ENCODE data around the gene CNIH4. TPM values are rescaled to one million over a fixed set of nuclear protein-coding genes. Genes with fewer than 3 reads are reported as not detected.

The CNIH4 gene
- total and polyA plus RNA-seq, 12 donors: 10.0 to 73.0 (median 42.4) TPM

DNA sequence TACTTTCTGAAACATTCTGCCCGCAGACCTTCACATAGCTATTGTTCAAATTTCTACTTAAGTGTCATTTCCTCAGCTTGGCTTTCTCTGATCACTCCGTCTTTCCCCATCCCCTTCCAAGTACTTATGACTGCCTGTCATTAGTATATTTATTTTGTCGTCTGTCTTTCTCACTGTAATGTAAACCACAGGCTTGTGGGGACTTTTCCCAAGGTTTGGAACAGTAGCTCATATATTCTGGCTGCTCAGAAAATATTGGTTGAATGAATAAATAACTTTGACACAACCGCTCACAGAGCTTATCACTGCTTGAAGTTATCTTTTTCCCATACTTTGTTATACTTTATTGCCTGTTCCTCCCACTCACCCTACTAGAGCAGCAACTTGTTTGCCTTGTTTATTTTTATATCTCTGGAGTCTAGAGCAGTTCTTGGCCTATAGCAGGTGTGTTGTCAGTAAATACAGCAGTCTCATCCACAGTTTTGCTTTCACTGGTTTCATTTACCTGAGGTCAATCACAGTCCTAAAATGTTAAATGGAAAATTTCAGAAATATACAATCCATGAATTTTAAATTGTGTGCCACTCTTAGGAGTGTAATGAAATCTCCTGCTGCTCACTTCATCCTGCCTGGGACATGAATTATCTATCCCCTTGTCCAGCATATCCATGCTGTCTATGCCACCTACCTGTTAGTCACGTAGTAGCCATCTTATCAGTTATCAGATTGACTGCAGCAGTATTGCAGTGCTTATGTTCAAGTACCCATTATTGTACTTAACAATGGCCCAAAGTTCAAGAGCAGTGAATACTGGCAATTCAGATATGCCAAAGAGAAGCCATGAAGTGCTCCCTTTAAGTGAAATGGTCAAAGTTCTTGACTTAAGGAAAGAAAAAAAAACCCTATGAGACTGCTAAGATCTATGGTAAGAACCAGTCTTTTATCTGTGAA is 2.4 kb upstream of the CNIH4 start:
- Histone ChIP-seq H3K27ac (no peak overlapping the region), H3K9me3 (replicated peaks in 1 of 3) (no peaks in the 10 kb centered on the region), H3K4me1 (replicated peaks in 1 of 2) (peaks cover 10 to 19% of the 10 kb centered on the region in 2 donors), H3K4me3 (no peak overlapping the region), H3K27me3 (no peaks in the 10 kb centered on the region), H3K36me3 (replicated peaks in 1 of 2) (no peaks in the 10 kb centered on the region)
- WGBS, 4 donors: 74 to 80% (median 76%) methylated on average over 5 of the region's 5 CpGs
- intact Hi-C loops (cut with DNase I): no loop called here
- TF ChIP-seq, protein P1, sequence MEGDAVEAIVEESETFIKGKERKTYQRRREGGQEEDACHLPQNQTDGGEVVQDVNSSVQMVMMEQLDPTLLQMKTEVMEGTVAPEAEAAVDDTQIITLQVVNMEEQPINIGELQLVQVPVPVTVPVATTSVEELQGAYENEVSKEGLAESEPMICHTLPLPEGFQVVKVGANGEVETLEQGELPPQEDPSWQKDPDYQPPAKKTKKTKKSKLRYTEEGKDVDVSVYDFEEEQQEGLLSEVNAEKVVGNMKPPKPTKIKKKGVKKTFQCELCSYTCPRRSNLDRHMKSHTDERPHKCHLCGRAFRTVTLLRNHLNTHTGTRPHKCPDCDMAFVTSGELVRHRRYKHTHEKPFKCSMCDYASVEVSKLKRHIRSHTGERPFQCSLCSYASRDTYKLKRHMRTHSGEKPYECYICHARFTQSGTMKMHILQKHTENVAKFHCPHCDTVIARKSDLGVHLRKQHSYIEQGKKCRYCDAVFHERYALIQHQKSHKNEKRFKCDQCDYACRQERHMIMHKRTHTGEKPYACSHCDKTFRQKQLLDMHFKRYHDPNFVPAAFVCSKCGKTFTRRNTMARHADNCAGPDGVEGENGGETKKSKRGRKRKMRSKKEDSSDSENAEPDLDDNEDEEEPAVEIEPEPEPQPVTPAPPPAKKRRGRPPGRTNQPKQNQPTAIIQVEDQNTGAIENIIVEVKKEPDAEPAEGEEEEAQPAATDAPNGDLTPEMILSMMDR (IDR thresholded peaks at IDR 0.05): no peak
- TF ChIP-seq POLR2A (IDR thresholded peaks at IDR 0.05): no peak
- no peak for DNase-seq

DNA sequence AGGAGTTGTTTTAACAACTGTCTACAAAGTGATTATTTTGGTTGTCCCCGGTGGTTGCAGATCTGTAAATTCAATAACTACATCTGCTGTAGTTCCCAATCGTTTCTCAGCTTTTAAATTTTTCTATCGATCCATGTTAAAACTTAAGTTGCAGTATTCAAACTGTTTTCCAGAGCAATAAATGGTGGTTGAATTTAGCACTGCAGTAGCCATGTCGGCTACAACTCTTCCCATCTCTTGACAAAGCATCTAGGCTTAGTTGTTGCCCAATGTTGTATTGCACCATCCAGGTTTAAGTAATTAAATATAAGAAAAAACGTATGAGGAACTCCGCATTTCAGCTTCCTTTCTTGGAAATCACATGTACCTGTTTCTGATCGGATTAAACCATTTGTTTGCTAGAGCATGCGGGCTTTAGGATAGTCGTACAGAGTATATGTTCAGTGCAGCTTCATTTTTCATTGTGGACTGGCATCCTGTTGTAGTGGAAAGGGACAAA is 996 bp downstream of the CNIH4 start:
- intact Hi-C loops (cut with DNase I): no loop called here
- TF ChIP-seq, protein P1 (IDR thresholded peaks at IDR 0.05): peak in 2 of 6 experiments; percentile 17 to 29
- no peak for TF ChIP-seq POLR2A (IDR thresholded peaks at IDR 0.05)
- Histone ChIP-seq H3K4me1 (replicated peaks in 1 of 2) (peaks cover 10 to 27% of the 10 kb centered on the region in 2 donors), H3K4me3 (peak overlapping the region in 3 of 4 donors; percentile 84 to 89 (median 88)), H3K36me3 (replicated peaks in 1 of 2) (no peaks in the 10 kb centered on the region), H3K9me3 (replicated peaks in 1 of 3) (no peaks in the 10 kb centered on the region), H3K27ac (peak overlapping the region in 4 of 5 donors; percentile 39 to 89 (median 86)), H3K27me3 (no peaks in the 10 kb centered on the region)
- 24 to 37% (median 26%) methylated on average over 9 of the region's 9 CpGs for WGBS, 4 donors
- DNase-seq: peak in 1 of 7 donors; percentile 15

DNA sequence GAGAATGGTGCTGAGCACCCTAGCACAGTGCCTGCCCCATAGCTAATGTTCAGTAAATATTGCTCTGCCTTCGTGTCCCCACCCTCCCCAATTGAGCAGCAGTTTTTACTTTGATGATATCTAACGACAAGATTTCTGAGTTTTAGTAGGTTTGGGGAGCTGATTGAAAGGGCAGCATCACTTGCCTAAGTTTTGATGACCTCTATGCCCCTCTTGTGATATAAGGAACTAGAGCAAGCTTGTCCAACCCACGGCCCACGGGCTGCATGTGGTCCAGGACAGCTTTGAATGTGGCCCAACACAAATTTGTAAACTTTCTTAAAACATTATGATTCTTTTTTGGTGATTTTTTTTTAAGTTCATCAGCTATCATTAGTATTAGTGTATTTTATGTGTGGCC is 1.6 kb downstream of the CNIH4 start:
- peaks cover 10 to 27% of the 10 kb centered on the region in 2 donors for H3K4me1 ChIP-seq (replicated peaks in 1 of 2)
- H3K36me3 ChIP-seq (replicated peaks in 1 of 2): no peaks in the 10 kb centered on the region
- no peak for TF ChIP-seq POLR2A (IDR thresholded peaks at IDR 0.05)
- TF ChIP-seq, protein P1 (IDR thresholded peaks at IDR 0.05): no peak
- peak overlapping the region in 1 of 5 donors; percentile 89 for H3K27ac ChIP-seq
- DNase-seq: no peak
- H3K4me3 ChIP-seq: no peak overlapping the region
- 68 to 84% (median 79%) methylated on average over 4 of the region's 4 CpGs for WGBS, 4 donors
- H3K9me3 ChIP-seq (replicated peaks in 1 of 3): no peaks in the 10 kb centered on the region
- no peaks in the 10 kb centered on the region for H3K27me3 ChIP-seq
- intact Hi-C loops (cut with DNase I): no loop called here

DNA sequence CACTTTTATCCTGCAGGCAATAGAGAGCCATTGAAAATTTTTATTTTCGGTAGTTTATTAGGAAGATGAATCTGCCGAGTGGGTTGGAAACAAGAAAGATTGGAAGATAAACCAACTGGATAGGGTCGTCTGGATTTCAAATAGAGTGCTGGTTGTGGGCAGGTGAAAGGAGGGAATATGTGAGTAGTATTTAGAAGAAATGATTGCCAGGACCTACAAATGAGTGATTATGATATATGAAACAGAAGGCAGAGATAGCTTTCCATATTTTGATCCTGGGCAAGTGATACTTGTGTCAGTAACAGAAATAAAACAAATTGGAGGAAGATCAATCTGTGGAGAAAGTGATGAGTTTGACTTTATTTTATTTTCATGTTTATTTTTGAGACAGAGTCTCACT is 2.5 kb downstream of the CNIH4 start:
- intact Hi-C loops (cut with DNase I): no loop called here
- 86 to 91% (median 89%) methylated on average over 3 of the region's 3 CpGs for WGBS, 4 donors
- Histone ChIP-seq H3K4me3 (no peak overlapping the region), H3K27ac (no peak overlapping the region), H3K9me3 (replicated peaks in 1 of 3) (no peaks in the 10 kb centered on the region), H3K36me3 (replicated peaks in 1 of 2) (no peaks in the 10 kb centered on the region), H3K27me3 (no peaks in the 10 kb centered on the region), H3K4me1 (replicated peaks in 1 of 2) (peaks cover 10 to 27% of the 10 kb centered on the region in 2 donors)
- DNase-seq: no peak
- TF ChIP-seq POLR2A (IDR thresholded peaks at IDR 0.05): no peak
- TF ChIP-seq, protein P1 (IDR thresholded peaks at IDR 0.05): no peak
